Measurements from ENCODE around the gene EIPR1. TPM values are rescaled to one million over a fixed set of nuclear protein-coding genes. Genes with fewer than 3 reads are reported as not detected.
A peak's percentile ranks its signal among the peaks of the same experiment; 100 is the strongest.

EIPR1 gene
- total RNA-seq, 1 donor: 23.3 TPM

DNA sequence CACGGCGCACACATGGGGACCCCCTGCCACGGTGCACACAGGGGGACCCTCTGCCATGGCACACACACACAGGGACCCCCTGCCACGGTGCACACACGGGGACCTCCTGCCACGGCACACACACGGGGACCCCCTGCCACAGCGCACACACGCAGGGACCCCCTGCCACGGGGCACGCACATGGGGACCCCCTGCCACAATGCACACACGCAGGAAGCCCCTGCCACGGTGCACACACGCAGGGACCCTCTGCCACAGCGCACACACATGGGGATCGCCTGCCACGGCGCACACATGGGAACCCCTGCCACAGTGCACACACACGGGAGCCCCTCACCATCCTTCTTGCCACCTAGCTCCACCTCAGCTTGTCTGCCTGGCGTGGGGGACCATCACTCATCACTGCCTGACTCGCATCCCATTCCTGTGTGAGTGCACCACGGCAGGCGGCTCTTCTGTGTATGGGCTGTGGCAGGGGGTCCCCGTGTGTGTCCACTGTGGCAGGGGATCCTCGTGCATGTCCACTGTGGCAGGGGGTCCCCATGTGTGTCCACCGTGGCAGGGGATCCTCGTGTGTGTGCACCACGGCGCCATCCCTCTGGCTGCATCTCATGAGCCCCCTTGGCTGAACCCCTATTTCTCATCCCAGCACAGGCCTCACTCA lies 206.7 kb downstream of the EIPR1 start:
- no peak for TF ChIP-seq CTCF (IDR thresholded peaks at IDR 0.05; ENCODE audit: insufficient read depth, low read length)
- no peak overlapping the region for H3K4me3 ChIP-seq (ENCODE audit: low read depth, low read length)
- no peak for DNase-seq (ENCODE audit: low read depth)

- no peak overlapping the region for H3K4me3 ChIP-seq (ENCODE audit: low read depth, low read length)
- TF ChIP-seq CTCF (IDR thresholded peaks at IDR 0.05; ENCODE audit: insufficient read depth, low read length): no peak
- DNase-seq (ENCODE audit: low read depth): peak; percentile 10
Observed at GRCh38 chr2:3169106-3169870, 208.3 kb downstream of the EIPR1 start.

DNA sequence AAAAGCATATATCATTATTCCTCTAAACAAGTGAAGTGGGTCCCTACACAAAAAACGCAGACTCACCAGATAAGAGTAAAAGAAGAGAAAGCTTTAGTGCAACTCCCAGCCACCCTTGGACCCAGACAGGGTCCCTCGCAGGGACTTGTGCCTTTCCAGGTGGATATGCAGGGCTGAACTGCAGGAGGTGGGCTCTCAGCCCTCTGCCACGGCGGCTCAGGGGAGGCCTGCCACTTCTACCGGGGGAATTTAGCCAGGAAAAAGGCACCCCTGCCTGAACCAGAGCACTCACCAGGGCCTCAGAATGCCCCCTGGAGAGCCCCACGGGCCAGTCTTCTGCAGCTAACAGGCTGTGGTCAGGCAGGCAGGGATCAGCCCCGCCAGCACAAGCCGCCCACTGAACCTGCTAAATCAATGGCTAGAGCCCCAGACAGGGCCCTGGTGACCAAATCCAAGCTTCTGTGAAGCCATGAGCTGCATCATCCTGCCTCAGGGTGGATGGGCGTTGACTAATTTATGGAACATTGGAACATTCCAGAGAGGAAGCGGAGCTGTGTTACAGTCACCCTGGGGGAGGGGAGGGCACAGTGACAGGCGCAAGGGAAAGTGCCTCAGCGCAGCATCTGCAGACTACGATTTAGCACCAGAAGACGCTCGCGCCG lies 209.3 kb downstream of the EIPR1 start:
- H3K4me3 ChIP-seq (ENCODE audit: low read depth, low read length): no peak overlapping the region
- peak; percentile 8 for DNase-seq (ENCODE audit: low read depth)
- TF ChIP-seq CTCF (IDR thresholded peaks at IDR 0.05; ENCODE audit: insufficient read depth, low read length): no peak

- no peak for DNase-seq (ENCODE audit: low read depth)
Observed at GRCh38 chr2:3163401-3163800, 214.2 kb downstream of the EIPR1 start.

GRCh38 chr2:3162442-3163077 lies 215.1 kb downstream of the EIPR1 start:
- no peak for TF ChIP-seq CTCF (IDR thresholded peaks at IDR 0.05; ENCODE audit: insufficient read depth, low read length)
- DNase-seq (ENCODE audit: low read depth): no peak

More at GRCh38 chr2:3163401-3163800, 214.2 kb downstream of the EIPR1 start:
- no peak overlapping the region for H3K4me3 ChIP-seq (ENCODE audit: low read depth, low read length)
- no peak for TF ChIP-seq CTCF (IDR thresholded peaks at IDR 0.05; ENCODE audit: insufficient read depth, low read length)

DNA sequence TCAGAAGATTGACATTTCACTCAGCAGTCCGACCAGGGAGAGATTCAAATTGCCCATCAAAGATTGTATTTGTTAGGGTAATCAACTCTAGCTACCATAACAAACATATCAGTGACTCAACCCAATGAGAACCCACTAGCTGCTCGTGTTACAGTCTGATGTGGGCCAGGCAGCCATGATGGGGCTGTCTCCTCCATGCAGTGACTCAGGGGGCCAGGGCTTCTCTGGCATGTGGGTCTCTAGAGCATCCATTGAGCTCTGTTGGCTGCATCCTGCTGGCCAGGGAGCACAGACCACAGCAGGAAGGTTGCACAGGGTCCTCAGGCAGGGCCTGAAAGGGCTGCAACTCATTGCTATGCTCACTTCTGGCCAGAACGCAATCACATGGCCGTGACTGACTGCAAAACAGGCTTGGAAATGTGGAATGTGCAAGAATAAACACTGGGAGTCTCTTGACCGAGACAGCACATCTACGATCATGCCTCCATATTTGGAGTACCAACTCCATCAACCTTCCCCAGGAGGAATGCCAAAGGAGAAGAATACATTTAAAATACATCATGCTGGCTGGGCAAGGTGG lies 216.8 kb downstream of the EIPR1 start:
- no peak overlapping the region for H3K4me3 ChIP-seq (ENCODE audit: low read depth, low read length)
- no peak for DNase-seq (ENCODE audit: low read depth)
- no peak for TF ChIP-seq CTCF (IDR thresholded peaks at IDR 0.05; ENCODE audit: insufficient read depth, low read length)

More at GRCh38 chr2:3162442-3163077, 215.1 kb downstream of the EIPR1 start:
- H3K4me3 ChIP-seq (ENCODE audit: low read depth, low read length): no peak overlapping the region
